ENCODE measurements around the gene NIPBL.
"Not testable (repeated sequence)": the region's sequence is repeated elsewhere in the genome, so short reads cannot be mapped to it uniquely, and the experiment has no call there.

The NIPBL gene

GRCh38 chr5:37071901-37072581, 195.5 kb downstream of the NIPBL start:
- Histone ChIP-seq H3K4me3 (ENCODE audit: severe bottlenecking) (no peak overlapping the region), H3K9me3 (ENCODE audit: severe bottlenecking) (no peaks in the 10 kb centered on the region), H3K27me3 (ENCODE audit: insufficient read depth, poor library complexity, severe bottlenecking) (no peaks in the 10 kb centered on the region), H3K27ac (ENCODE audit: poor library complexity, severe bottlenecking) (peak overlapping the region; percentile 6), H3K4me1 (ENCODE audit: insufficient read depth, poor library complexity, severe bottlenecking) (peaks cover 5% of the 10 kb centered on the region), H3K36me3 (ENCODE audit: low read depth) (no peaks in the 10 kb centered on the region)
- DNase-seq (ENCODE audit: low spot score) (no peak), ATAC-seq (ENCODE audit: low read depth) (peak; percentile 53; the same call in 2 of the 3 replicates)
- TF ChIP-seq CTCF (IDR thresholded peaks at IDR 0.05; ENCODE audit: poor library complexity, severe bottlenecking) = no peak

GRCh38 chr5:37075399-37075950, 198.9 kb downstream of the NIPBL start:
- Histone ChIP-seq H3K27ac (ENCODE audit: poor library complexity, severe bottlenecking) (no peak overlapping the region), H3K27me3 (ENCODE audit: insufficient read depth, poor library complexity, severe bottlenecking) (no peaks in the 10 kb centered on the region), H3K4me3 (ENCODE audit: severe bottlenecking) (no peak overlapping the region), H3K4me1 (ENCODE audit: insufficient read depth, poor library complexity, severe bottlenecking) (peaks cover 5% of the 10 kb centered on the region), H3K9me3 (ENCODE audit: severe bottlenecking) (no peaks in the 10 kb centered on the region), H3K36me3 (ENCODE audit: low read depth) (0 out of 2 replicates have a peak, but pooled peaks cover 6% of the 10 kb centered on the region)
- no peak for ATAC-seq (ENCODE audit: low read depth)
- DNase-seq (ENCODE audit: low spot score) = no peak
- no peak for TF ChIP-seq CTCF (IDR thresholded peaks at IDR 0.05; ENCODE audit: poor library complexity, severe bottlenecking)

GRCh38 chr5:37077146-37077545, 200.6 kb downstream of the NIPBL start:
- H3K4me1 ChIP-seq (ENCODE audit: insufficient read depth, poor library complexity, severe bottlenecking) = peaks cover 3% of the 10 kb centered on the region
- no peaks in the 10 kb centered on the region for H3K9me3 ChIP-seq (ENCODE audit: severe bottlenecking)
- TF ChIP-seq CTCF (IDR thresholded peaks at IDR 0.05; ENCODE audit: poor library complexity, severe bottlenecking) = no peak
- no peaks in the 10 kb centered on the region for H3K27me3 ChIP-seq (ENCODE audit: insufficient read depth, poor library complexity, severe bottlenecking)
- ATAC-seq (ENCODE audit: low read depth) (no peak), DNase-seq (ENCODE audit: low spot score) (no peak)
- no peak overlapping the region for H3K4me3 ChIP-seq (ENCODE audit: severe bottlenecking)
- 0 out of 2 replicates have a peak, but pooled peaks cover 6% of the 10 kb centered on the region for H3K36me3 ChIP-seq (ENCODE audit: low read depth)
- H3K27ac ChIP-seq (ENCODE audit: poor library complexity, severe bottlenecking) = no peak overlapping the region

- DNase-seq (ENCODE audit: low spot score) = no peak
- TF ChIP-seq CTCF (IDR thresholded peaks at IDR 0.05; ENCODE audit: poor library complexity, severe bottlenecking) = no peak
- Histone ChIP-seq H3K4me1 (ENCODE audit: insufficient read depth, poor library complexity, severe bottlenecking) (no peaks in the 10 kb centered on the region), H3K4me3 (ENCODE audit: severe bottlenecking) (no peak overlapping the region), H3K27me3 (ENCODE audit: insufficient read depth, poor library complexity, severe bottlenecking) (no peaks in the 10 kb centered on the region), H3K9me3 (ENCODE audit: severe bottlenecking) (no peaks in the 10 kb centered on the region), H3K36me3 (ENCODE audit: low read depth) (0 out of 2 replicates have a peak, but pooled peaks cover 6% of the 10 kb centered on the region), H3K27ac (ENCODE audit: poor library complexity, severe bottlenecking) (no peak overlapping the region)
- no peak for ATAC-seq (ENCODE audit: low read depth)
Measured at GRCh38 chr5:37080697-37081096, 204.1 kb downstream of the NIPBL start.

DNA sequence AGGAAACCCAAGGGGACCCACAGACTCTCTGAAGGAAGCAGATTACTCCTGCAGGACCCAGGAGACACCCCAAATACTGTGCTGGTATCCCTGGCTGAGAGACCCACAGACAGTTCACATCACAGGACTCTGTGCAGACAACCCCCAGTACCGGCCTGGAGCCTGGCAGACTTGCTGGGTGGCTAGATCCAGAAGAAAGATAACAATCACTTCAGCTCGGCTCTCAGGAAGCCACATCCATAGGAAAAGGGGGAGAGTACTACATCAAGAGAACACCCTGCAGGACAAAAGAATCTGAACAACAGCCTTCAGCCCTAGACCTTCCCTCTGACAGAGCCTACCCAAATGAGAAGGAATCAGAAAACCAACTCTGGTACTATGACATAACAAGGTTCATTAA, 206.4 kb downstream of the NIPBL start:
- ATAC-seq (ENCODE audit: low read depth); DNase-seq (ENCODE audit: low spot score); H3K27me3 ChIP-seq (ENCODE audit: insufficient read depth, poor library complexity, severe bottlenecking); H3K4me3 ChIP-seq (ENCODE audit: severe bottlenecking); H3K4me1 ChIP-seq (ENCODE audit: insufficient read depth, poor library complexity, severe bottlenecking); H3K27ac ChIP-seq (ENCODE audit: poor library complexity, severe bottlenecking); H3K36me3 ChIP-seq (ENCODE audit: low read depth); H3K9me3 ChIP-seq (ENCODE audit: severe bottlenecking): not testable (repeated sequence)

GRCh38 chr5:37086026-37086425, 209.5 kb downstream of the NIPBL start:
- not testable (repeated sequence) for DNase-seq (ENCODE audit: low spot score); H3K27me3 ChIP-seq (ENCODE audit: insufficient read depth, poor library complexity, severe bottlenecking)

More at GRCh38 chr5:37086026-37086425, 209.5 kb downstream of the NIPBL start:
- not testable (repeated sequence) for H3K27ac ChIP-seq (ENCODE audit: poor library complexity, severe bottlenecking); H3K36me3 ChIP-seq (ENCODE audit: low read depth); H3K9me3 ChIP-seq (ENCODE audit: severe bottlenecking); H3K4me3 ChIP-seq (ENCODE audit: severe bottlenecking); H3K4me1 ChIP-seq (ENCODE audit: insufficient read depth, poor library complexity, severe bottlenecking); ATAC-seq (ENCODE audit: low read depth)
